Aorta (tissue), 5 donors: ENCODE results near the gene CHKB. TPM values are rescaled to one million over a fixed set of nuclear protein-coding genes. Genes with fewer than 3 reads are reported as not detected.

Experiments
- ATAC-seq: fragments of 200-7000 bp; cut with Tn5 transposase; one replicate; pipeline ENCODE4 v1.9.1; 2022; ENCODE audit warnings: moderate library complexity; ENCODE audit not compliant: low FRiP score
- DNase-seq, 2 donors: peaks; one replicate each; pipeline ENCODE4 v3.0.0-alpha.2; 2020
- H3K27ac ChIP-seq, 2 donors: one replicate each; pipeline ENCODE4 v1.5.1; 2013; ENCODE audit warnings: low read length in 2 of 2, mild to moderate bottlenecking in 2 of 2, moderate library complexity in 2 of 2, control low read depth in 1 of 2, inconsistent platforms in 1 of 2, low read depth in 1 of 2
- H3K27me3 ChIP-seq, 2 donors: one replicate each; pipeline ENCODE4 v1.6.1; 2013; ENCODE audit warnings: control low read depth in 1 of 2, low read length in 1 of 2, mild to moderate bottlenecking in 1 of 2, moderate library complexity in 1 of 2; ENCODE audit not compliant: insufficient read depth in 2 of 2, control insufficient read depth in 1 of 2
- H3K36me3 ChIP-seq, 2 donors: one replicate each; pipeline ENCODE4 v1.6.1; 2013; ENCODE audit warnings: control low read depth in 1 of 2, low read length in 1 of 2, mild to moderate bottlenecking in 1 of 2; ENCODE audit not compliant: insufficient read depth in 2 of 2, control insufficient read depth in 1 of 2
- H3K4me1 ChIP-seq, 2 donors: one replicate each; pipeline ENCODE4 v1.6.1; 2013; ENCODE audit warnings: low read length in 2 of 2, control low read depth in 1 of 2, mild to moderate bottlenecking in 1 of 2, moderate library complexity in 1 of 2; ENCODE audit not compliant: insufficient read depth in 2 of 2, control insufficient read depth in 1 of 2
- H3K4me3 ChIP-seq, 2 donors: one replicate each; pipeline ENCODE4 v1.5.1; 2013; ENCODE audit warnings: low read length in 2 of 2, control low read depth in 1 of 2, mild to moderate bottlenecking in 1 of 2
- H3K9me3 ChIP-seq: one replicate; pipeline ENCODE4 v1.6.1; 2013; ENCODE audit warnings: mild to moderate bottlenecking, low read length; ENCODE audit not compliant: control insufficient read depth
- WGBS, 2 donors: extraction: QIAGEN DNeasy Blood & Tissue Kit; methylation state at CpG; one replicate each; pipeline ENCODE4 v1.1.7; 2013; 5-methylcytosine and 5-hydroxymethylcytosine counted together
- intact Hi-C, 2 donors: fragments of 100-400 bp; cut with DNase I; formaldehyde crosslinking; loops; one replicate each; pipeline versions ENCODE4 v1.14.2 to v1.15.0; 2022
- polyA plus RNA-seq, 2 donors: library from polyadenylated mRNA; stranded (reverse); fragments of 200-250 nt; gene quantifications; one replicate each; pipeline ENCODE4 v1.2.3, GENCODE V29; 2013
- total RNA-seq, 2 donors: library from RNA; stranded (reverse); fragmentation: NEBNext Ultra II Directional; extraction: Animal tissue kit (Norgen Biotek cat#: 25700); gene quantifications; one replicate each; pipeline ENCODE4 v1.2.1, GENCODE V29; 2021
- donor health status: healthy with polysubstance abuse.
- donor health status: Bipolar disorder and iron deficiency.
- donor health status: DM: no; HTN: no; CAD: no.
- donor health status: DM: no; HTN: no; CAD: no.
- donor health status: DM: yes; HTN: yes; CAD: no.

CHKB gene
- total and polyA plus RNA-seq, 4 donors = 28.4 to 544 (median 57.7) TPM

DNA sequence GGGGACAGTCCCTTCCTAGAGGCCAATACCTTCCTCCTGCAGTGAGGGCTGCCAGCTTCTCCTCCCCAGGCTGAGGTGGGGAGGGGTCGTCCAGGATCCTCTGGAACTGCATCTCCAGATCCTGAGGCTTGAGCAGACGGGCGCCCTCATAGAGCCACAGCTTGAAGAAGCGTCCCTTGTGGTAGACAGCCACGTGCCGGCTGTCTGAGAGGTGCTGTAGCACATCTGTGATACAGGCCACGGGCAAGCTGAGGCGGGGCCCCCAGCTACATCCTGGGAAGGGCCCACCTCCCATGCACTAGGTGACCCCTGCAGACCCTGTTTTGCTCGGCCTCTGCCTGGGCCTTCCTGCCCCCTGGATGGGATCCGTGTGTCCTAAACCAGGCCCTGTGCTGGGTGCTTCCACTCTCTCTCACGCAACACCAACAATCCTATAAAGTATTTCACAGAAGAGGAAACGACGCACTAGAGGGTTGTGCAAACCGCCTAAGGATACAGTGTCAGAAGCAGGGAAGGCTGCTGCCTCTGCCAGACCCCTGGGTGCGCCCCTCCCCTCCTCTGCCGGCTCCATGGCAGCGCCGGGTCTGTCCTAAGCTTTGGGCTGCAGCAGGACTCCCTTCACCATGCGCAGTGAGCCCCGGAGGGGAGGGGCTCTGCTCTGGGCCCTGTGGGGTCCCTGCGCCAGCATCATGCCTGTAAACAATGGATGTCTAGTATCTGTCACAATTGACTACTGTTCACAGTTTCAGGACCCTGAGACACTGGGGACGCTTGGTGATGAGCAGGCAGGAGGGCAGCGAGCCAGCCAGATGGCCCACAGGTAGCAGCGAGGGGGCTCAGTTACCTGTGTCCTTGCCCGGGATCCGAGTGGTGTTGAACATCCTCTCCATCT lies 8.9 kb downstream of the CHKB start:
- H3K27ac ChIP-seq = no peak overlapping the region
- H3K36me3 ChIP-seq = no peaks in the 10 kb centered on the region
- H3K27me3 ChIP-seq = no peaks in the 10 kb centered on the region
- ATAC-seq = no peak
- intact Hi-C loops = no loop called here
- WGBS, 2 donors = 82 to 87% methylated on average over 26 of the region's 26 CpGs
- no peak overlapping the region for H3K4me3 ChIP-seq
- DNase-seq = peak; percentile 33 to 69
- H3K9me3 ChIP-seq = no peaks in the 10 kb centered on the region
- H3K4me1 ChIP-seq = no peaks in the 10 kb centered on the region

- ATAC-seq (no peak), DNase-seq (peak; percentile 44 to 61)
- Histone ChIP-seq H3K36me3 (no peaks in the 10 kb centered on the region), H3K27ac (no peak overlapping the region), H3K27me3 (no peaks in the 10 kb centered on the region), H3K9me3 (no peaks in the 10 kb centered on the region), H3K4me1 (no peaks in the 10 kb centered on the region), H3K4me3 (no peak overlapping the region)
- intact Hi-C loops = no loop called here
- 92 to 96% methylated on average over 11 of the region's 11 CpGs for WGBS, 2 donors
Observed at GRCh38 chr22:50572965-50573364, 9.7 kb downstream of the CHKB start.

GRCh38 chr22:50571264-50572175 lies 11.1 kb downstream of the CHKB start:
- WGBS, 2 donors = 86 to 87% methylated on average over 26 of the region's 26 CpGs
- peak; percentile 32 to 67 for DNase-seq

GRCh38 chr22:50570861-50571260 lies 11.8 kb downstream of the CHKB start:
- WGBS, 2 donors = 93% methylated on average over 12 of the region's 12 CpGs
- Histone ChIP-seq H3K36me3 (no peaks in the 10 kb centered on the region), H3K27ac (no peak overlapping the region), H3K27me3 (no peaks in the 10 kb centered on the region), H3K4me1 (no peaks in the 10 kb centered on the region), H3K9me3 (no peaks in the 10 kb centered on the region), H3K4me3 (no peak overlapping the region)
- intact Hi-C loops = no loop called here
- DNase-seq = peak; percentile 34 to 49
- ATAC-seq = no peak

More at GRCh38 chr22:50571264-50572175, 11.1 kb downstream of the CHKB start:
- Histone ChIP-seq H3K4me1 (no peaks in the 10 kb centered on the region), H3K27ac (no peak overlapping the region), H3K27me3 (no peaks in the 10 kb centered on the region), H3K36me3 (no peaks in the 10 kb centered on the region), H3K9me3 (no peaks in the 10 kb centered on the region), H3K4me3 (no peak overlapping the region)
- intact Hi-C loops = no loop called here
- no peak for ATAC-seq

- Histone ChIP-seq H3K27ac (no peak overlapping the region), H3K36me3 (no peaks in the 10 kb centered on the region), H3K9me3 (no peaks in the 10 kb centered on the region), H3K4me3 (no peak overlapping the region), H3K4me1 (no peaks in the 10 kb centered on the region), H3K27me3 (no peaks in the 10 kb centered on the region)
- peak; percentile 24 to 35 for DNase-seq
- intact Hi-C loops = no loop called here
- WGBS, 2 donors = 94 to 95% methylated on average over 13 of the region's 13 CpGs
- ATAC-seq = no peak
Observed at GRCh38 chr22:50569896-50570535, 12.6 kb downstream of the CHKB start.

DNA sequence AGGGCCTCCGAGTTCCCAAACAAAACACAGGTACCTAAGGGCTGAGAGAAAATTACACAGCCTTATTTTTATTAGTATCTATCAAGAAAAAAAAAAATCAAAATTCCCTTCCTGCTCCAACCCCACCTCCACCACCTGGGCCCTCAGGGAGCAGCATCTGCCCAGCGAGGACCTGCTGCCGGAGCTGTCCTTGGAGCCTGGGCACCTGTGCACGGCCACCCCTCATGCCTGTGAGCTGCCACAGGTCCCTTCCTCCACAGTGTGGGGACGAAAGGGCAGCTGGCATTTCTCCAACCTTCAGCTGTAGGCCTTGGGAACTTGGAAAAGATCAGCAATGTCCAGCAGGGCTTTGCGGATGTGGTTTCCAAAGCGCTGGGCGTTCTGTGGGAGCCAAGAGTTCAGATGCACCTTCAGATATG lies 13.6 kb downstream of the CHKB start:
- Histone ChIP-seq H3K9me3 (no peaks in the 10 kb centered on the region), H3K27ac (no peak overlapping the region), H3K4me3 (no peak overlapping the region), H3K27me3 (no peaks in the 10 kb centered on the region), H3K36me3 (no peaks in the 10 kb centered on the region), H3K4me1 (no peaks in the 10 kb centered on the region)
- DNase-seq = peak; percentile 11 to 56
- 85 to 88% methylated on average over 8 of the region's 8 CpGs for WGBS, 2 donors
- no peak for ATAC-seq
- intact Hi-C loops = no loop called here

GRCh38 chr22:50568626-50569025 lies 14.0 kb downstream of the CHKB start:
- no peaks in the 10 kb centered on the region for H3K9me3 ChIP-seq
- 88 to 90% methylated on average over 7 of the region's 7 CpGs for WGBS, 2 donors
- intact Hi-C loops = no loop called here
- no peak overlapping the region for H3K27ac ChIP-seq
- ATAC-seq (no peak), DNase-seq (peak; percentile 29 to 60)
- no peaks in the 10 kb centered on the region for H3K36me3 ChIP-seq
- H3K4me3 ChIP-seq = no peak overlapping the region
- H3K4me1 ChIP-seq = no peaks in the 10 kb centered on the region
- no peaks in the 10 kb centered on the region for H3K27me3 ChIP-seq

DNA sequence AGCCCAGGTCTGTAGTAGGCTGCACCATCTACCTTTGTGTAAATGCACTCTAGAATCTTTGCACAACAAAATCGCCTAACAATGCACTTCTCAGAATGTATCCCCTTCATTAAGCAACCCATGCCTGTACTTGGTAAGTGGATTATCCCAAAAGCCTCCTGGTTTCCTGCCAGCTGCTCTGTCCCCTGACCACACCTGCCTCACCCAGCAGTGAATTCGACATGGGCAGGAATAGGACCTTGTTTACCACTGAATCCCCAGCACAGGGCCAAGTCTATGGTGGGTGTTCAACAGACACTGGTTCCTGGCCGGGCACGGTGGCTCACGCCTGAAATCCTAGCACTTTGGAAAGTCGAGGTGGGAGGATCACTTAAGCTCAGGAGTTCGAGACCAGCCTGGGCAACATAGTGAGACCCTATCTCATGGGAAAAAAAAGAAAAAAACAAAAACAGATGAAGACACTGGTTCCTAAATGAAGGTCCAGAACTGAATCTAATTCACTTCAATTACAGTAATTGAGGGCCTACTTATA lies 14.9 kb downstream of the CHKB start:
- intact Hi-C loops = no loop called here
- H3K4me1 ChIP-seq = no peaks in the 10 kb centered on the region
- DNase-seq (peak in 1 of 2 donors; percentile 20), ATAC-seq (no peak)
- H3K4me3 ChIP-seq = no peak overlapping the region
- H3K9me3 ChIP-seq = no peaks in the 10 kb centered on the region
- no peaks in the 10 kb centered on the region for H3K36me3 ChIP-seq
- no peaks in the 10 kb centered on the region for H3K27me3 ChIP-seq
- 90 to 93% methylated on average over 7 of the region's 7 CpGs for WGBS, 2 donors
- H3K27ac ChIP-seq = no peak overlapping the region
